ENCODE results near the gene INSM1. TPM values are rescaled to one million over a fixed set of nuclear protein-coding genes. Genes with fewer than 3 reads are reported as not detected.

Gene INSM1
- total RNA-seq, 1 donor from 2014 or later = not detected

DNA sequence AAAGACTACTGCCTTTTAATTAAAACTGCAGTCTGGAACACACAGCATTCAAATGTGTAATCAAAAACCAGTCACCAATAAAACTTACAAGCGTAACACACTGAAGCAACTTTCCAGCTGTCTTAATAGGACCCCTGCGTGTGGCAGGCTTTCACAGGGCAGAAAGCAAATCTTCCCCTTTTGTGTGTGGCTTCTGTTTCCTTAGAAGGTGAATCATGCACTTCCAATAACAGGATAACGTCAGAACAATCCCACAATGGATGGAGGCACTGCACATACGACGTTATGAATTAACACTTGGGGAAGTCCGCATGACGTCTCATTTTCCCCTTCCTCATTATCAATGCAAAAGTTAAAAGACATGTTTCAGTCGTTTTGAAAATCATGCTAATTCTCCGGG lies 44.8 kb downstream of the INSM1 start:
- no peak overlapping the region for H3K4me3 Mint-ChIP-seq (ENCODE audit: unreplicated experiment)
- TF ChIP-seq, protein P1, sequence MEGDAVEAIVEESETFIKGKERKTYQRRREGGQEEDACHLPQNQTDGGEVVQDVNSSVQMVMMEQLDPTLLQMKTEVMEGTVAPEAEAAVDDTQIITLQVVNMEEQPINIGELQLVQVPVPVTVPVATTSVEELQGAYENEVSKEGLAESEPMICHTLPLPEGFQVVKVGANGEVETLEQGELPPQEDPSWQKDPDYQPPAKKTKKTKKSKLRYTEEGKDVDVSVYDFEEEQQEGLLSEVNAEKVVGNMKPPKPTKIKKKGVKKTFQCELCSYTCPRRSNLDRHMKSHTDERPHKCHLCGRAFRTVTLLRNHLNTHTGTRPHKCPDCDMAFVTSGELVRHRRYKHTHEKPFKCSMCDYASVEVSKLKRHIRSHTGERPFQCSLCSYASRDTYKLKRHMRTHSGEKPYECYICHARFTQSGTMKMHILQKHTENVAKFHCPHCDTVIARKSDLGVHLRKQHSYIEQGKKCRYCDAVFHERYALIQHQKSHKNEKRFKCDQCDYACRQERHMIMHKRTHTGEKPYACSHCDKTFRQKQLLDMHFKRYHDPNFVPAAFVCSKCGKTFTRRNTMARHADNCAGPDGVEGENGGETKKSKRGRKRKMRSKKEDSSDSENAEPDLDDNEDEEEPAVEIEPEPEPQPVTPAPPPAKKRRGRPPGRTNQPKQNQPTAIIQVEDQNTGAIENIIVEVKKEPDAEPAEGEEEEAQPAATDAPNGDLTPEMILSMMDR (IDR thresholded peaks at IDR 0.05) = no peak
- no peaks in the 10 kb centered on the region for H3K27me3 Mint-ChIP-seq (ENCODE audit: low read depth)
- no peaks in the 10 kb centered on the region for H3K36me3 Mint-ChIP-seq (ENCODE audit: low read depth)
- no peaks in the 10 kb centered on the region for H3K9me3 Mint-ChIP-seq (ENCODE audit: low read depth)
- no peaks in the 10 kb centered on the region for H3K4me1 Mint-ChIP-seq (ENCODE audit: low read depth)
- DNase-seq (ENCODE audit: low spot score) = no peak
- no peak overlapping the region for H3K27ac Mint-ChIP-seq (ENCODE audit: unreplicated experiment)

DNA sequence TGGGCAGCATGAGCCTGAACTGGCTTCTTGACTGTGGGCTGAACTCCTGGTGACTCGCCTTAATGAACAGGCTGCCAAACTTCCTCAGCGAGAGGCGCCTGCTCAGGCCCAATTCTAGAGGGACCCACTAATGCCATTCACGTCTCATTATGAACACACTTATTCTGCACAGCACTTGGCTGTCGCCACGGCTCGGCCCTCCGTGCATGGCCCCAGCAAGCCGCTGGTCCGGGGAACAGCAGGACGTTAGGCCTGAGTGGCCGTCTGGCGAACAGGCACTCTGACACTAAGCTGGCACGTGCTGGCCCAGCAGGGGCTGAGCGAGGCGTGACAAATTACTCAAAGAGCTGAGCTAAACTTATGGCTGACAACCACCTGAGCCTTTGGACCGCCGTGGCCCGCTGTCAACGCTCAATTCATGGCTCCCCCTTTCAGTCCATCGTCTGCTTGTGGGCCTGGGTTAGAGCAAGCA lies 45.9 kb downstream of the INSM1 start:
- no peak overlapping the region for H3K27ac Mint-ChIP-seq (ENCODE audit: unreplicated experiment)
- no peaks in the 10 kb centered on the region for H3K36me3 Mint-ChIP-seq (ENCODE audit: low read depth)
- H3K4me1 Mint-ChIP-seq (ENCODE audit: low read depth) = no peaks in the 10 kb centered on the region
- TF ChIP-seq, protein P1 (IDR thresholded peaks at IDR 0.05) = no peak
- H3K4me3 Mint-ChIP-seq (ENCODE audit: unreplicated experiment) = no peak overlapping the region
- no peaks in the 10 kb centered on the region for H3K9me3 Mint-ChIP-seq (ENCODE audit: low read depth)
- DNase-seq (ENCODE audit: low spot score) = no peak
- H3K27me3 Mint-ChIP-seq (ENCODE audit: low read depth) = no peaks in the 10 kb centered on the region

DNA sequence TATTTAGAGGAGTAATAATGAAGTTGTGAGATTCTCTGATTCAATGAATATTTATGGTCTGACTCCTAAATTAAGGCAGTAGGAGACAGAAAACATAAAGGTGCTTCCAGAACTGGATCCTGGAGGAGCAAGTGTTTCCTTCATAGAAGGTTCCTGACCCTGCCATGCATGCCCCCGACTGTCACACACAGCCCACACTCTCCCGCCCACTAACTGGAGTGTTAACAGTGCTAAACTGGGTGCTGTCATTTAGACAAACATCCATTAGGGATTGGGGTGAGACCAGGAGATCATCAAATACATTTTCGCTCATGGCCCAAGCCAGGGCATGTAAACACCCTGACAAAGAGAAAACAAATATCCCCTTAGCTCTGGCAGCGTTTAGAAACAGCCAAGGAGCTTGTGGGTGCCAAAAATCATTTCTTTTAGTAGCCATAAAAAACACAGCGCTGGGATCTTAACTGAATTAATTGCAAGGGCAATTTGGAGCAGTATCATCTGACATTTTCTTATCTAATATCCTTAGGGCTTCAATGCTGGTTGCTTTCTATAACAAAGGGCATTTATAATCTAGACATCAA lies 46.8 kb downstream of the INSM1 start:
- H3K36me3 Mint-ChIP-seq (ENCODE audit: low read depth) = no peaks in the 10 kb centered on the region
- no peaks in the 10 kb centered on the region for H3K27me3 Mint-ChIP-seq (ENCODE audit: low read depth)
- no peaks in the 10 kb centered on the region for H3K9me3 Mint-ChIP-seq (ENCODE audit: low read depth)
- no peak overlapping the region for H3K4me3 Mint-ChIP-seq (ENCODE audit: unreplicated experiment)
- H3K4me1 Mint-ChIP-seq (ENCODE audit: low read depth) = peaks cover 3% of the 10 kb centered on the region
- H3K27ac Mint-ChIP-seq (ENCODE audit: unreplicated experiment) = no peak overlapping the region
- TF ChIP-seq, protein P1 (IDR thresholded peaks at IDR 0.05) = no peak
- no peak for DNase-seq (ENCODE audit: low spot score)

DNA sequence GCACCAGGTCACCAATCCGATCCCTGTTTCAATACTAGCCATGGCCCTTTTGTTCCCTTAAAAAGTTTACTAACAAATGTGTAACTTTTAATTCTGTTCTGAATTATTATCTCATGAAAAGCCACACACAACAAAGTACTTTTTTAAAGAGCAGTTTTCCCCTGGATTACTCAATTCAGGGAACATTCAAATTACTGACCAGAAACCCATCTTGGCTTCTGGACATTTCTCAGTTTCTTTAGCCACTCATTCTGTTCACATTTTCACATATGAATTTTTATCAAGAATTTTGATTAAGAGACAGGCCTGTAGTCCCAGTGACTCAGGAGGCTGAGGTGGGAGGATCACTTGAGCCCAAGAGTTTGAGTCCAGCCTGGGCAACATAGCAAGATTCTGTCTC lies 47.4 kb downstream of the INSM1 start:
- H3K27me3 Mint-ChIP-seq (ENCODE audit: low read depth) = no peaks in the 10 kb centered on the region
- DNase-seq (ENCODE audit: low spot score) = no peak
- no peaks in the 10 kb centered on the region for H3K9me3 Mint-ChIP-seq (ENCODE audit: low read depth)
- peaks cover 3% of the 10 kb centered on the region for H3K4me1 Mint-ChIP-seq (ENCODE audit: low read depth)
- TF ChIP-seq, protein P1 (IDR thresholded peaks at IDR 0.05) = no peak
- no peak overlapping the region for H3K4me3 Mint-ChIP-seq (ENCODE audit: unreplicated experiment)
- no peak overlapping the region for H3K27ac Mint-ChIP-seq (ENCODE audit: unreplicated experiment)
- H3K36me3 Mint-ChIP-seq (ENCODE audit: low read depth) = no peaks in the 10 kb centered on the region

DNA sequence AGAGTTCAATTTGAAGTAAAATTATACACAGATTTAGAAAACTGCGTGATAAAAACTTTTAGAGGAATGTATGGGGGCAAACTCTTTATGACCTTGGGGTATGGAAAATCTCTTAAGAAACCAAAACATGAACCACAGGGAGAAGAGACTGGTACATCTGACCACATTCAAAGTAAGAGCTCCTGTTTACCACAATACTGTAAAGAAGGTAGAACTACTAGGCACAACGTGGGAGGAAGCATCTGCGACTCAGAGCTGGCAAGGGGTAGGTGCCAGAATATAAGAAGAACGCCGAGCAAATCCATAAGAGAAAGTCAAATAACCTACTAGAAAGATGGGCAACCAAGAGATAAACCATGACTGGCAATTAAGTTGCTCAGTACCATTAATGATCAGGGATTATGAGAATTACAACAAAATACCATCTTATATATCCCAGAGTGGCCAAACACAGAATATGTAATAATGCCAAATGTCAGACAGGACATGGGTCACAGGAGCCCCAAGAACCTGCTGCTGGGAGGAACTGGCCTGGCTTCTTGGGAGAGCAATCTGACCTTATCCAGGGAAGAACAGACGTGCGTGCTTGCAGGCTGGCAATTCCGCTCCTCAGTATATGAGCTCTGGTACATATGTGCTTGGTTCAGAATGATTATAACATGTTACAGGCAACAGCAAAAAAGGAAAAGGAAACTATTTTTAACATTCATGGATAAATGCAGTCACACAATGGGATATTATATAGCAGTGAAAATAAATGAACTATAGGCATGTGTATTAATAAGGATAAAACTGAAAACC lies 50.2 kb downstream of the INSM1 start:
- no peaks in the 10 kb centered on the region for H3K27me3 Mint-ChIP-seq (ENCODE audit: low read depth)

More for the DNA sequence above, 50.2 kb downstream of the INSM1 start:
- Mint-ChIP-seq H3K4me1 (ENCODE audit: low read depth) (peaks cover 3% of the 10 kb centered on the region), H3K27ac (ENCODE audit: unreplicated experiment) (no peak overlapping the region), H3K36me3 (ENCODE audit: low read depth) (peaks cover 3% of the 10 kb centered on the region), H3K9me3 (ENCODE audit: low read depth) (no peaks in the 10 kb centered on the region), H3K4me3 (ENCODE audit: unreplicated experiment) (no peak overlapping the region)
- TF ChIP-seq, protein P1 (IDR thresholded peaks at IDR 0.05) = no peak
- no peak for DNase-seq (ENCODE audit: low spot score)
